Measurements from ENCODE around the gene KCNH5.

GRCh38 chr14:62745496-62745895 lies 299.8 kb downstream of the KCNH5 start:
- no peak for TF ChIP-seq FOXJ3 (CRISPR knock-in tag; IDR thresholded peaks at IDR 0.05)
- TF ChIP-seq EP300 (IDR thresholded peaks at IDR 0.05; ENCODE audit: borderline replicate concordance in 1 of 2, low read depth in 1 of 2, low read length in 1 of 2), result no peak
- TF ChIP-seq RCOR1 (IDR thresholded peaks at IDR 0.05; ENCODE audit: low read length), result no peak
- no peak for TF ChIP-seq TEAD4 (IDR thresholded peaks at IDR 0.05; ENCODE audit: borderline replicate concordance, insufficient read depth)
- no peak for TF ChIP-seq CHD2 (IDR thresholded peaks at IDR 0.05; ENCODE audit: low read length, partially characterized antibody)
- no peak for TF ChIP-seq POLR2AphosphoS5 (IDR thresholded peaks at IDR 0.05; ENCODE audit: low read depth, low read length)
- TF ChIP-seq CTCF (IDR thresholded peaks at IDR 0.05), result no peak
- no peak for TF ChIP-seq ELF1 (IDR thresholded peaks at IDR 0.05)
- no peak for TF ChIP-seq FOXM1 (IDR thresholded peaks at IDR 0.05; ENCODE audit: low read depth)

All from SK-N-SH (cell line).